ENCODE results near the gene NPTXR. TPM values are rescaled to one million over a fixed set of nuclear protein-coding genes. Genes with fewer than 3 reads are reported as not detected.
"Not testable (repeated sequence)": the region's sequence is repeated elsewhere in the genome, so short reads cannot be mapped to it uniquely, and the experiment has no call there.

The NPTXR gene
- total RNA-seq, 1 experiment from 2014 or later: 10.4 TPM

GRCh38 chr22:38811241-38811640 is 32.6 kb downstream of the NPTXR start:
- ATAC-seq (no peak), DNase-seq (ENCODE audit: low spot score) (no peak)
- H3K27me3 Mint-ChIP-seq (ENCODE audit: low read depth): peaks cover 22% of the 10 kb centered on the region
- H3K4me1 Mint-ChIP-seq: 0 out of 2 replicates have a peak, but pooled peaks cover 4% of the 10 kb centered on the region
- H3K9me3 Mint-ChIP-seq: peaks cover 11% of the 10 kb centered on the region; the same call in 1 of the 2 replicates
- H3K27ac Mint-ChIP-seq: no peak overlapping the region
- 0 out of 2 replicates have a peak, but pooled peaks cover 2% of the 10 kb centered on the region for H3K36me3 Mint-ChIP-seq
- ChIA-PET POLR2A (no interaction called here), CTCF (interaction anchor here (1.2 kb wide), 1 partner anchor 42 kb away, joined by 4 read pairs; no protein-coding TSS in a partner anchor)
- H3K4me3 Mint-ChIP-seq: no peak overlapping the region
- no peak for TF ChIP-seq SMAD3 (CRISPR knock-in tag; IDR thresholded peaks at IDR 0.05; ENCODE audit: borderline replicate concordance)
- no peak for TF ChIP-seq PRDM15 (CRISPR knock-in tag; IDR thresholded peaks at IDR 0.05)
- TF ChIP-seq JUN (CRISPR knock-in tag; IDR thresholded peaks at IDR 0.05): no peak
- no peak for TF ChIP-seq USF2 (CRISPR knock-in tag; IDR thresholded peaks at IDR 0.05)
- TF ChIP-seq ATF6 (CRISPR knock-in tag; IDR thresholded peaks at IDR 0.05): no peak
- TF ChIP-seq ELF4 (CRISPR knock-in tag; IDR thresholded peaks at IDR 0.05; ENCODE audit: low read depth): no peak
- no peak for TF ChIP-seq ATF3 (CRISPR knock-in tag; conservative IDR thresholded peaks at IDR 0.05)
- TF ChIP-seq HMGXB4 (CRISPR knock-in tag; IDR thresholded peaks at IDR 0.05): no peak
- no peak for TF ChIP-seq ZNF121 (CRISPR knock-in tag; IDR thresholded peaks at IDR 0.05)
- TF ChIP-seq ESRRA (CRISPR knock-in tag; IDR thresholded peaks at IDR 0.05; ENCODE audit: borderline replicate concordance): no peak

- H3K4me3 Mint-ChIP-seq; H3K36me3 Mint-ChIP-seq; H3K27ac Mint-ChIP-seq; DNase-seq (ENCODE audit: low spot score); ATAC-seq; POLR2A ChIA-PET: not testable (repeated sequence)
- TF ChIP-seq HMGA2 (CRISPR knock-in tag; IDR thresholded peaks at IDR 0.05): peak; percentile 24; the same call in 1 of the 2 replicates
- Mint-ChIP-seq H3K27me3 (ENCODE audit: low read depth) (peaks cover 24% of the 10 kb centered on the region), H3K9me3 (peaks cover 14% of the 10 kb centered on the region), H3K4me1 (peaks cover 13% of the 10 kb centered on the region)
- CTCF ChIA-PET: interaction anchor here (1.5 kb wide), 1 partner anchor 36 kb away, joined by 5 read pairs; no protein-coding TSS in a partner anchor
Observed at GRCh38 chr22:38805041-38805593, 38.7 kb downstream of the NPTXR start.

- DNase-seq (ENCODE audit: low spot score) (no peak), ATAC-seq (peak; percentile 60)
- ChIA-PET POLR2A (interaction anchor here (0.7 kb wide), 1 partner anchor 668 kb away, joined by 7 read pairs; no protein-coding TSS in a partner anchor), CTCF (interaction anchor here (0.5 to 2.6 kb wide), 7 partner anchors 34 to 635 kb away, joined by 3 to 21 read pairs (median 4); no protein-coding TSS in a partner anchor)
- TF ChIP-seq ESRRA (CRISPR knock-in tag; IDR thresholded peaks at IDR 0.05; ENCODE audit: borderline replicate concordance) (no peak), USF2 (CRISPR knock-in tag; IDR thresholded peaks at IDR 0.05) (no peak), ZNF138 (CRISPR knock-in tag; conservative IDR thresholded peaks at IDR 0.05) (no peak), PRDM15 (CRISPR knock-in tag; IDR thresholded peaks at IDR 0.05) (peak; percentile 60), ETV6 (CRISPR knock-in tag; IDR thresholded peaks at IDR 0.05) (peak; percentile 54; the same call in 1 of the 2 replicates)
- H3K36me3 Mint-ChIP-seq: 0 out of 2 replicates have a peak, but pooled peaks cover 2% of the 10 kb centered on the region
- no peak overlapping the region for H3K27ac Mint-ChIP-seq
- peaks cover 13% of the 10 kb centered on the region for H3K4me1 Mint-ChIP-seq
- peak overlapping the region; percentile 86 for H3K4me3 Mint-ChIP-seq
- peaks cover 48% of the 10 kb centered on the region for H3K27me3 Mint-ChIP-seq (ENCODE audit: low read depth)
- H3K9me3 Mint-ChIP-seq: peaks cover 14% of the 10 kb centered on the region
Observed at GRCh38 chr22:38802671-38803121, 41.1 kb downstream of the NPTXR start.

All from WTC11 (cell line).